Natural killer cell (primary cell): ENCODE results near the gene PIM3. TPM values are rescaled to one million over a fixed set of nuclear protein-coding genes. Genes with fewer than 3 reads are reported as not detected.

Experiments used
- ATAC-seq, 3 donors: fragments of 150-1000 bp in 2 of 3; fragments of 200-7000 bp in 1 of 3; cut with Tn5 transposase; 1 replicate in 1 of 3; 2 replicates in 2 of 3; pipeline ENCODE4 v1.10.0; 2021; ENCODE audit warnings: mild to moderate bottlenecking in 2 of 3, moderate library complexity in 2 of 3
- DNase-seq, 2 donors: peaks; one replicate each; pipeline versions ENCODE4 v3.0.0 to v3.0.0-alpha.2; 2013 to 2021; ENCODE audit warnings: mixed read lengths in 1 of 2
- H3K27ac ChIP-seq: one replicate; pipeline ENCODE4 v1.5.1; 2013; ENCODE audit warnings: mild to moderate bottlenecking, low read length
- H3K27me3 ChIP-seq: one replicate; pipeline ENCODE4 v1.6.1; 2013; ENCODE audit warnings: low read length; ENCODE audit not compliant: control insufficient read depth, insufficient read depth
- H3K36me3 ChIP-seq: one replicate; pipeline ENCODE4 v1.6.1; 2013; ENCODE audit warnings: low read length; ENCODE audit not compliant: control insufficient read depth, insufficient read depth
- H3K4me1 ChIP-seq: one replicate; pipeline ENCODE4 v1.6.1; 2013; ENCODE audit warnings: low read length; ENCODE audit not compliant: control insufficient read depth, insufficient read depth
- H3K4me3 ChIP-seq: one replicate; pipeline ENCODE4 v1.5.1; 2013; ENCODE audit warnings: low read length
- H3K9me3 ChIP-seq: one replicate; pipeline ENCODE4 v1.6.1; 2013; ENCODE audit warnings: low read length; ENCODE audit not compliant: control insufficient read depth, insufficient read depth
- H3K27ac Mint-ChIP-seq, 2 donors: one replicate each; pipeline ENCODE4 v1.8.0; 2022; ENCODE audit warnings: mild to moderate bottlenecking in 2 of 2, mixed read lengths in 2 of 2, moderate library complexity in 1 of 2
- H3K27me3 Mint-ChIP-seq, 2 donors: one replicate each; pipeline ENCODE4 v1.8.0; 2022; ENCODE audit warnings: low read depth in 2 of 2, mixed read lengths in 2 of 2
- H3K36me3 Mint-ChIP-seq: one replicate; pipeline ENCODE4 v1.8.0; 2022; ENCODE audit warnings: mixed read lengths
- H3K4me1 Mint-ChIP-seq, 2 donors: one replicate each; pipeline ENCODE4 v1.8.0; 2022; ENCODE audit warnings: mixed read lengths in 2 of 2
- H3K4me3 Mint-ChIP-seq: one replicate; pipeline ENCODE4 v1.8.0; 2022; ENCODE audit warnings: mild to moderate bottlenecking, moderate library complexity, mixed read lengths
- H3K9me3 Mint-ChIP-seq, 2 donors: one replicate each; pipeline ENCODE4 v1.8.0; 2022; ENCODE audit warnings: mixed read lengths in 2 of 2
- WGBS: methylation state at CpG from one replicate; pipeline ENCODE4 v1.1.7; 2013; ENCODE audit warnings: missing lambda C conversion rate; ENCODE audit not compliant: insufficient coverage; 5-methylcytosine and 5-hydroxymethylcytosine counted together
- intact Hi-C: fragments of 100-400 bp; cut with micrococcal nuclease; formaldehyde crosslinking; loops from one replicate; pipeline ENCODE4 v1.14.2; 2022
- total RNA-seq, 4 donors: library from RNA; stranded (reverse); fragments of 120-200 nt in 1 of 4; gene quantifications; one replicate each; pipeline versions ENCODE4 v1.2.3 to v1.2.4, GENCODE V29; 2013 to 2022
- TF ChIP-seq, protein P1 (sequence below): fragments of 200-600 bp; IDR thresholded peaks from one replicate; pipeline ENCODE4 v1.8.0; 2022; ENCODE audit warnings: antibody characterized with exemption

PIM3 gene
- total RNA-seq, 3 donors from 2014 or later (not counting 1 experiment from before 2014, with no cell fraction given) = 107 to 130 (median 129) TPM

GRCh38 chr22:49929211-49929979, 31.2 kb upstream of the PIM3 start:
- no peaks in the 10 kb centered on the region for H3K27me3 Mint-ChIP-seq
- no peak overlapping the region for H3K4me3 Mint-ChIP-seq
- peak; percentile 49 to 79 (median 56) for ATAC-seq
- 4% methylated on average over 75 of the region's 75 CpGs for WGBS
- H3K27ac ChIP-seq = peak overlapping the region; percentile 63
- no peaks in the 10 kb centered on the region for H3K36me3 Mint-ChIP-seq
- peaks cover 57% of the 10 kb centered on the region for H3K4me1 ChIP-seq
- no peaks in the 10 kb centered on the region for H3K36me3 ChIP-seq
- intact Hi-C loops = no loop called here
- DNase-seq = peak; percentile 81 to 87
- H3K27ac Mint-ChIP-seq = no peak overlapping the region
- H3K9me3 ChIP-seq = no peaks in the 10 kb centered on the region
- no peak overlapping the region for H3K4me3 ChIP-seq
- TF ChIP-seq, protein P1, sequence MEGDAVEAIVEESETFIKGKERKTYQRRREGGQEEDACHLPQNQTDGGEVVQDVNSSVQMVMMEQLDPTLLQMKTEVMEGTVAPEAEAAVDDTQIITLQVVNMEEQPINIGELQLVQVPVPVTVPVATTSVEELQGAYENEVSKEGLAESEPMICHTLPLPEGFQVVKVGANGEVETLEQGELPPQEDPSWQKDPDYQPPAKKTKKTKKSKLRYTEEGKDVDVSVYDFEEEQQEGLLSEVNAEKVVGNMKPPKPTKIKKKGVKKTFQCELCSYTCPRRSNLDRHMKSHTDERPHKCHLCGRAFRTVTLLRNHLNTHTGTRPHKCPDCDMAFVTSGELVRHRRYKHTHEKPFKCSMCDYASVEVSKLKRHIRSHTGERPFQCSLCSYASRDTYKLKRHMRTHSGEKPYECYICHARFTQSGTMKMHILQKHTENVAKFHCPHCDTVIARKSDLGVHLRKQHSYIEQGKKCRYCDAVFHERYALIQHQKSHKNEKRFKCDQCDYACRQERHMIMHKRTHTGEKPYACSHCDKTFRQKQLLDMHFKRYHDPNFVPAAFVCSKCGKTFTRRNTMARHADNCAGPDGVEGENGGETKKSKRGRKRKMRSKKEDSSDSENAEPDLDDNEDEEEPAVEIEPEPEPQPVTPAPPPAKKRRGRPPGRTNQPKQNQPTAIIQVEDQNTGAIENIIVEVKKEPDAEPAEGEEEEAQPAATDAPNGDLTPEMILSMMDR = peak; percentile 89
- H3K9me3 Mint-ChIP-seq = no peaks in the 10 kb centered on the region
- H3K27me3 ChIP-seq = no peaks in the 10 kb centered on the region
- H3K4me1 Mint-ChIP-seq = peaks cover 26 to 30% of the 10 kb centered on the region in 2 donors

- no peaks in the 10 kb centered on the region for H3K27me3 ChIP-seq
- Mint-ChIP-seq H3K4me3 (no peak overlapping the region), H3K4me1 (peaks cover 24 to 28% of the 10 kb centered on the region in 2 donors), H3K9me3 (no peaks in the 10 kb centered on the region), H3K27me3 (no peaks in the 10 kb centered on the region), H3K36me3 (no peaks in the 10 kb centered on the region), H3K27ac (peak overlapping the region in 1 of 2 donors; percentile 73)
- TF ChIP-seq, protein P1 = no peak
- WGBS = 83% methylated on average over 21 of the region's 21 CpGs
- intact Hi-C loops = loop anchor here (2.0 to 5.0 kb wide), 2 partner anchors 42 to 279 kb away; no protein-coding TSS in a partner anchor
- H3K36me3 ChIP-seq = no peaks in the 10 kb centered on the region
- DNase-seq (peak in 1 of 2 donors; percentile 44), ATAC-seq (no peak)
- H3K9me3 ChIP-seq = no peaks in the 10 kb centered on the region
- no peak overlapping the region for H3K4me3 ChIP-seq
- peaks cover 61% of the 10 kb centered on the region for H3K4me1 ChIP-seq
- H3K27ac ChIP-seq = peak overlapping the region; percentile 63
These were observed 30.5 kb upstream of the PIM3 start for GRCh38 chr22:49929994-49930575.

DNA sequence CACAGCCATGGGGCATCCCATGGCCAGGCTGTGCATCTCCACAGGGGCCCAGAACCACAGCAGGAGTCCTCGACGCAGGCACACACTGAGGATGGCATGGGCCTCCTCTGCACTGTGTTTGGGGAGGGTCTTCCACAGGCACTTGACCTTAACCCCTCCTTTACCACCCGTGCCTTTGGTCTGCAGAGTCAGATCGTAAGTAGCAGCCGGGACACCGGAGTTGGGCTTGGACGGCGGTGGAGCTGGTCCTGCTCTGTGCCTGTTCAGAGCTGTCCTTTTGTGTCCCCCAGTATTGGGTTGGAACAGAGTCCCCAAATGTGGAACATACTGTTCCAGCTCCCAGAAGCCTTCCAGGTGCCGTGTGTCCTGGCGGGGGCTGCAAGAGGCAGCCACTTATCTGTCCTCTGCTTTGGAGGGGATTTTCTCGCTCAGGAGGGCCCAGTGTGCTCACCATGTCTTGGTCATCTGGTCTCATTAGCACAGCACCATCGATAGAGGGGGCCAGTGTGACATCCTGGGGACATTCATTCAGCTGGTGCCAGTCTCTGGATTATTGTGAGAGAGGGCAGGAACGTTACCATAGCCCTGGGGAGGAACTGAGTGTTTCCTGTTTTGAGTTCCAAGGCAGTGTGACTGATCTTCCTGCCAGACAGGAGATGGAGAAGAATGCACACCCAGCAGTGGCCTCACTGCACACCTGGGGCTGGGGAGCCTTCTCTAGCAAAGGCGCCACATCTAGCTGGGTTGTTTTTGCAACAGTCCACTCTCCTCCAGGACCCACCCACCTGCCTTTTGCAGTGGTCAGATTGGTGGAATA, 29.8 kb upstream of the PIM3 start:
- Mint-ChIP-seq H3K27ac (peak overlapping the region in 1 of 2 donors; percentile 73), H3K4me1 (peaks cover 16 to 21% of the 10 kb centered on the region in 2 donors), H3K36me3 (no peaks in the 10 kb centered on the region), H3K27me3 (no peaks in the 10 kb centered on the region), H3K4me3 (no peak overlapping the region), H3K9me3 (no peaks in the 10 kb centered on the region)
- Histone ChIP-seq H3K27me3 (no peaks in the 10 kb centered on the region), H3K4me3 (no peak overlapping the region), H3K27ac (peak overlapping the region; percentile 44), H3K4me1 (peaks cover 54% of the 10 kb centered on the region), H3K36me3 (no peaks in the 10 kb centered on the region), H3K9me3 (no peaks in the 10 kb centered on the region)
- DNase-seq (peak in 1 of 2 donors; percentile 74), ATAC-seq (peak in 1 of 3 donors; percentile 36)
- intact Hi-C loops = loop anchor here (1.0 to 5.0 kb wide), 3 partner anchors 41 to 278 kb away; no protein-coding TSS in a partner anchor
- TF ChIP-seq, protein P1 = peak; percentile 19
- 46% methylated on average over 13 of the region's 14 CpGs for WGBS
